ENCODE results near the gene PTPMT1.

The PTPMT1 gene

DNA sequence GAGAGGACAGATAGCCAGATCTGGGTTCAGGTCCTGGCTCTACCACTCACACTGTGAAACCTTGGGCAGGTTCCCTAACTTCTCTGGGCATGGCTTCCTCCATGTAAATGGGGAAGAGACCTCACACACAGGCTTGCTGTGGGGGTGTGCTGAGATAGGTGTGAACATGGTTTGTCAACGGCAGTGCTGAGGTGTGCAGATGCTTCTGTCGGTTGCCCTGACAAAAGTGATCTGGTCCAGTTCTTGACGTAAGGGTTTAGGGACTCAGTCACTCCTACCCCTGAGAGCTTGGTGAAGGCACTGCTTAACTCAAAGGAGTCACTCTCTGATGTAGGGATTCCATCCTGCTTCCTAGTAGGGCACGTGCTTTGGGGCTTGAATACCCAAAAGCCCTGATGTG is 26.9 kb downstream of the PTPMT1 start:
- Histone ChIP-seq H3K9me2 (replicated peaks; ENCODE audit: insufficient read depth, low read length) (no peaks in the 10 kb centered on the region), H4K20me1 (ENCODE audit: low read depth, low read length) (no peaks in the 10 kb centered on the region), H3K9ac (ENCODE audit: low read length) (no peak overlapping the region), H3K9me3 (ENCODE audit: insufficient read depth, low read length) (no peaks in the 10 kb centered on the region), H3K27me3 (ENCODE audit: low read length) (no peaks in the 10 kb centered on the region), H2AFZ (ENCODE audit: low read depth, low read length, severe bottlenecking) (no peak overlapping the region), H3K79me2 (ENCODE audit: insufficient read depth, low read length) (no peaks in the 10 kb centered on the region), H3F3A (ENCODE audit: insufficient read depth) (no peaks in the 10 kb centered on the region), H3K36me3 (ENCODE audit: low read length) (no peaks in the 10 kb centered on the region), H3K4me2 (ENCODE audit: low read depth, low read length, poor library complexity, severe bottlenecking) (no peak overlapping the region), H3K27ac (ENCODE audit: low read depth, low read length) (no peak overlapping the region), H3K4me3 (ENCODE audit: insufficient read depth, low read length, poor library complexity, severe bottlenecking) (no peak overlapping the region)
- TF ChIP-seq EZH2phosphoT487 (conservative IDR thresholded peaks at IDR 0.05; ENCODE audit: low read length): no peak
- TF ChIP-seq CTCF (IDR thresholded peaks at IDR 0.05; ENCODE audit: insufficient read depth, low read length, poor library complexity, severe bottlenecking): no peak

GRCh38 chr11:47592970-47593369 is 27.6 kb downstream of the PTPMT1 start:
- no peaks in the 10 kb centered on the region for H3F3A ChIP-seq (ENCODE audit: insufficient read depth)
- H4K20me1 ChIP-seq (ENCODE audit: low read depth, low read length): no peaks in the 10 kb centered on the region
- no peak overlapping the region for H3K4me2 ChIP-seq (ENCODE audit: low read depth, low read length, poor library complexity, severe bottlenecking)
- H3K27me3 ChIP-seq (ENCODE audit: low read length): no peaks in the 10 kb centered on the region
- H3K27ac ChIP-seq (ENCODE audit: low read depth, low read length): no peak overlapping the region
- no peak overlapping the region for H3K9ac ChIP-seq (ENCODE audit: low read length)
- H3K9me3 ChIP-seq (ENCODE audit: insufficient read depth, low read length): no peaks in the 10 kb centered on the region
- no peaks in the 10 kb centered on the region for H3K9me2 ChIP-seq (replicated peaks; ENCODE audit: insufficient read depth, low read length)
- no peak for TF ChIP-seq EZH2phosphoT487 (conservative IDR thresholded peaks at IDR 0.05; ENCODE audit: low read length)
- TF ChIP-seq CTCF (IDR thresholded peaks at IDR 0.05; ENCODE audit: insufficient read depth, low read length, poor library complexity, severe bottlenecking): no peak
- H3K4me3 ChIP-seq (ENCODE audit: insufficient read depth, low read length, poor library complexity, severe bottlenecking): no peak overlapping the region
- no peaks in the 10 kb centered on the region for H3K79me2 ChIP-seq (ENCODE audit: insufficient read depth, low read length)
- H2AFZ ChIP-seq (ENCODE audit: low read depth, low read length, severe bottlenecking): no peak overlapping the region
- no peaks in the 10 kb centered on the region for H3K36me3 ChIP-seq (ENCODE audit: low read length)

- H3K4me3 ChIP-seq (ENCODE audit: insufficient read depth, low read length, poor library complexity, severe bottlenecking): no peak overlapping the region
- no peak for TF ChIP-seq CTCF (IDR thresholded peaks at IDR 0.05; ENCODE audit: insufficient read depth, low read length, poor library complexity, severe bottlenecking)
- no peak for TF ChIP-seq EZH2phosphoT487 (conservative IDR thresholded peaks at IDR 0.05; ENCODE audit: low read length)
Observed at GRCh38 chr11:47593492-47593933, 28.1 kb downstream of the PTPMT1 start.

More at GRCh38 chr11:47593492-47593933, 28.1 kb downstream of the PTPMT1 start:
- Histone ChIP-seq H3F3A (ENCODE audit: insufficient read depth) (no peaks in the 10 kb centered on the region), H3K27ac (ENCODE audit: low read depth, low read length) (no peak overlapping the region), H3K79me2 (ENCODE audit: insufficient read depth, low read length) (no peaks in the 10 kb centered on the region), H3K4me2 (ENCODE audit: low read depth, low read length, poor library complexity, severe bottlenecking) (no peak overlapping the region), H2AFZ (ENCODE audit: low read depth, low read length, severe bottlenecking) (no peak overlapping the region), H3K9ac (ENCODE audit: low read length) (no peak overlapping the region), H4K20me1 (ENCODE audit: low read depth, low read length) (no peaks in the 10 kb centered on the region), H3K9me3 (ENCODE audit: insufficient read depth, low read length) (no peaks in the 10 kb centered on the region), H3K27me3 (ENCODE audit: low read length) (no peaks in the 10 kb centered on the region), H3K36me3 (ENCODE audit: low read length) (no peaks in the 10 kb centered on the region), H3K9me2 (replicated peaks; ENCODE audit: insufficient read depth, low read length) (no peaks in the 10 kb centered on the region)
